Vagina (tissue), 2 donors: Measurements from ENCODE around the gene LAMB1.

Experiments
- POLR2A ChIP-seq, 2 donors: fragments of 450-650 bp; IDR thresholded peaks; one replicate each; pipeline ENCODE4 v1.6.1; 2017; ENCODE audit warnings: antibody characterized with exemption in 2 of 2, mild to moderate bottlenecking in 2 of 2, moderate library complexity in 2 of 2
- TF ChIP-seq, protein P1 (sequence below), 3 experiments: fragments of 450-650 bp in 2 of 3; fragments of 200-600 bp in 1 of 3; sonication (generic) in 1 of 3; IDR thresholded peaks; one replicate each; pipeline ENCODE4 v1.5.1; 2017 to 2019; ENCODE audit warnings: antibody characterized with exemption in 3 of 3, mild to moderate bottlenecking in 2 of 3, moderate library complexity in 2 of 3

GRCh38 chr7:107890962-107891635 lies 111.9 kb downstream of the LAMB1 start, which contains the start of gene DLD:
- TF ChIP-seq, protein P1, sequence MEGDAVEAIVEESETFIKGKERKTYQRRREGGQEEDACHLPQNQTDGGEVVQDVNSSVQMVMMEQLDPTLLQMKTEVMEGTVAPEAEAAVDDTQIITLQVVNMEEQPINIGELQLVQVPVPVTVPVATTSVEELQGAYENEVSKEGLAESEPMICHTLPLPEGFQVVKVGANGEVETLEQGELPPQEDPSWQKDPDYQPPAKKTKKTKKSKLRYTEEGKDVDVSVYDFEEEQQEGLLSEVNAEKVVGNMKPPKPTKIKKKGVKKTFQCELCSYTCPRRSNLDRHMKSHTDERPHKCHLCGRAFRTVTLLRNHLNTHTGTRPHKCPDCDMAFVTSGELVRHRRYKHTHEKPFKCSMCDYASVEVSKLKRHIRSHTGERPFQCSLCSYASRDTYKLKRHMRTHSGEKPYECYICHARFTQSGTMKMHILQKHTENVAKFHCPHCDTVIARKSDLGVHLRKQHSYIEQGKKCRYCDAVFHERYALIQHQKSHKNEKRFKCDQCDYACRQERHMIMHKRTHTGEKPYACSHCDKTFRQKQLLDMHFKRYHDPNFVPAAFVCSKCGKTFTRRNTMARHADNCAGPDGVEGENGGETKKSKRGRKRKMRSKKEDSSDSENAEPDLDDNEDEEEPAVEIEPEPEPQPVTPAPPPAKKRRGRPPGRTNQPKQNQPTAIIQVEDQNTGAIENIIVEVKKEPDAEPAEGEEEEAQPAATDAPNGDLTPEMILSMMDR (IDR thresholded peaks at IDR 0.05): no peak
- peak in 1 of 2 donors; percentile 80 for TF ChIP-seq POLR2A (IDR thresholded peaks at IDR 0.05)
